Rectal smooth muscle tissue (tissue), 1 donor: Measurements from ENCODE around the gene HNRNPAB.

Experiments
- H3K27ac ChIP-seq: one replicate; pipeline ENCODE4 v1.7.0; 2013; ENCODE audit warnings: low read depth, low read length, inconsistent platforms
- H3K27me3 ChIP-seq: one replicate; pipeline ENCODE4 v1.7.0; 2013; ENCODE audit warnings: low read length; ENCODE audit not compliant: control insufficient read depth, insufficient read depth
- H3K36me3 ChIP-seq: one replicate; pipeline ENCODE4 v1.7.0; 2013; ENCODE audit warnings: low read length; ENCODE audit not compliant: control insufficient read depth, insufficient read depth
- H3K4me1 ChIP-seq: one replicate; pipeline ENCODE4 v1.7.0; 2013; ENCODE audit warnings: low read length; ENCODE audit not compliant: control insufficient read depth, insufficient read depth
- H3K4me3 ChIP-seq: one replicate; pipeline ENCODE4 v1.7.0; 2013; ENCODE audit warnings: low read length
- H3K9ac ChIP-seq: one replicate; pipeline ENCODE4 v1.7.0; 2013; ENCODE audit warnings: low read length

Gene HNRNPAB

DNA sequence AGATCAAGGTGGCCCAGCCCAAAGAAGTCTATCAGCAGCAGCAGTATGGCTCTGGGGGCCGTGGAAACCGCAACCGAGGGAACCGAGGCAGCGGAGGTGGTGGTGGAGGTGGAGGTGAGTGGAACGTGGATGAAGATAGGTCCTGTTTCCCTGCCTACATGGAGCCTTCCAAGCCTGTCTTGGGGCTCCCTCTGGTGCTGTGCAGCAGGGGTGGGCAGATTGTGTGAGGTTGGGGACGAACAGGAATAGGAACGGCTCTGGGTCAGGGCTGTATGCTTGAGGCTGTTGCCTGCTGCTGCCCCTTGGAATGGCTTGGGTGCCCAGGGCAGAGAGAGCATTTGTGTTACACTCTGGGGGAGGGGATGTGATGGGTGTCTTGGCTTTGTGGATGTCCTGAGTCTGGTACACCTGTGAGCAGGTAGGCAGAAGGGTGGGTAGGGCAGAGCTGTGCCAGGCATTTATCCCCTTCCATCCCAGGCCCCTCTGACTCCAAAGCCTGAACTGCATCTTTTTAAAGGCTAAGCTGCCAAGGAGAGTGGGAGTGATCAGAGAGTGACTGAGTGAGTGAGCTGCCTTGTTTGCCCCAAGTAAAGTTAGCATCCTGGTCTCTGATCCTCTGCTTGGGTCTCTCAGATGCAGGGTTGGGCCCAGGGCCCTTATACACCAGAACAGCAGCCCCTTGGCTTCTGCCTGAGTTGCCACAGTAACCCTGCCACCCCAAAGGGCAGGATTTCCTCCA is 5.2 kb downstream of the HNRNPAB start:
- Histone ChIP-seq H3K9ac (no peak overlapping the region), H3K4me1 (peaks cover 8% of the 10 kb centered on the region), H3K27me3 (no peaks in the 10 kb centered on the region), H3K4me3 (no peak overlapping the region), H3K27ac (no peak overlapping the region), H3K36me3 (peaks cover 60% of the 10 kb centered on the region)

GRCh38 chr5:178210073-178210535 is 5.8 kb downstream of the HNRNPAB start:
- no peak overlapping the region for H3K4me3 ChIP-seq
- no peak overlapping the region for H3K27ac ChIP-seq
- H3K9ac ChIP-seq = no peak overlapping the region
- no peaks in the 10 kb centered on the region for H3K27me3 ChIP-seq
- peaks cover 66% of the 10 kb centered on the region for H3K36me3 ChIP-seq
- H3K4me1 ChIP-seq = peaks cover 8% of the 10 kb centered on the region

DNA sequence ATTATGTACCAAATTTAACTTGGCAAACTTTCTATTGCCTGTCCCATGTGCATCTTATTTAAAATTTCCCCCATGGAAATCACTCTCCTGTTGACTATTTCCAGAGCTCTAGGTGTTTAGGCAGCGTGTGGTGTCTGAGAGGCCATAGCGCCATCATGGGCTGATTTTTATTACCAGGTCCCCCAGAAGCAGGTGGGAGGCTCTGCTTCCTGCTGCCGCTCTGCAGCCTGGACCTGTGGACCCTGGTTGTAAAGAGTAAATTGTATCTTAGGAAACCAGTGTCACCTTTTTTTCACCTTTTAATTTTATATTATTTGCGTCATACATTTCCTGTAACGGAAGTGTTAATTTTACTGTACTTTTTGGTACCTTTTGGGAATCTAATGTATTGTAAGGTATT is 6.4 kb downstream of the HNRNPAB start:
- Histone ChIP-seq H3K4me1 (peaks cover 8% of the 10 kb centered on the region), H3K9ac (no peak overlapping the region), H3K27ac (no peak overlapping the region)

DNA sequence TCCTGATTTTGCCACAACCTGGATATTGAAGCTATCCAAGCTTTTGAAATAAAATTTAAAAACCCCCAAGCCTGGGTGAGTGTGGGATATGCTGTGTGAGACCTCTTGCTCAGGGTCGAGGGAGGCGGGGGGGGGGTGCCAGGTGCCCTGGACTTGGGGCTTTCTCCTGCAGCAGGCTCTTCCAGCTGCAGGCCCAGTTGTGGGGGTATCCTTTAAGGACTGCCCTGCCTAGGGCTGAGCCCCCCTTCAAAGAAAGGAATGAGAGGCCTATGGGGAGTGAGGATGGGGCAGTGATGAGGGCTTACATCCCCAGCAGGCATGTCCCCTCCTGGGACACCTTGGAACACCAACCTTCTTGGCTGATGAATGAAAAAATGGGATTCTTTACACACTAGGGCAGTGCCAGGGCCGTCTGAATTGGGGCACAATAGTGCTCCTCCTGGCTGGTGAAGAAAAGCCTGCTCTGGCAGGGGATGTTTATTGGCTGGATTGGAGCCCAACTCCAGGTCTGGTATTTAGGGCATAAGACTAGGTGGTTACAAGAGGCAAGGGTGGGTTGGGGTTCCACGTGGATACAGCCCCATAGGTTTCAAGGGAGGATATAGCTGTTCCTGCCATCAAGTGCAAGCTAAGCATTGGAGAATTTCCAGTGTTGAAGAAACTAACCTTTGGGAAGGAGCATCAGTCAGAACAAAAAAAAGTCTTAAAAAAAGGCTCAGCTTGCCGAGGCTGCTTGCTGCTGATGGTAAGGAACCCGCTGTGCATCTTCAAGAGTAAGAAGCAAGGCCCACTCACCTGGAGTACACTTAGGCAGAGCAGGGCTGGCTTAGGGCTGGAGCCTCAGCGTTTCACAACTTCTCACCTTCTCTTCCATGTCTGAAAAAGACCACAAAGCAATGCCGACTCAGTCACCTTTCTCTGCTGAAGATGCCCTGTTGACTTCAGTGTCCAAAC is 7.0 kb downstream of the HNRNPAB start:
- Histone ChIP-seq H3K27ac (no peak overlapping the region), H3K36me3 (peaks cover 72% of the 10 kb centered on the region), H3K9ac (no peak overlapping the region), H3K4me1 (peaks cover 1% of the 10 kb centered on the region), H3K27me3 (no peaks in the 10 kb centered on the region), H3K4me3 (no peak overlapping the region)

More for the DNA sequence above, 6.4 kb downstream of the HNRNPAB start:
- Histone ChIP-seq H3K36me3 (peaks cover 67% of the 10 kb centered on the region), H3K4me3 (no peak overlapping the region), H3K27me3 (no peaks in the 10 kb centered on the region)

DNA sequence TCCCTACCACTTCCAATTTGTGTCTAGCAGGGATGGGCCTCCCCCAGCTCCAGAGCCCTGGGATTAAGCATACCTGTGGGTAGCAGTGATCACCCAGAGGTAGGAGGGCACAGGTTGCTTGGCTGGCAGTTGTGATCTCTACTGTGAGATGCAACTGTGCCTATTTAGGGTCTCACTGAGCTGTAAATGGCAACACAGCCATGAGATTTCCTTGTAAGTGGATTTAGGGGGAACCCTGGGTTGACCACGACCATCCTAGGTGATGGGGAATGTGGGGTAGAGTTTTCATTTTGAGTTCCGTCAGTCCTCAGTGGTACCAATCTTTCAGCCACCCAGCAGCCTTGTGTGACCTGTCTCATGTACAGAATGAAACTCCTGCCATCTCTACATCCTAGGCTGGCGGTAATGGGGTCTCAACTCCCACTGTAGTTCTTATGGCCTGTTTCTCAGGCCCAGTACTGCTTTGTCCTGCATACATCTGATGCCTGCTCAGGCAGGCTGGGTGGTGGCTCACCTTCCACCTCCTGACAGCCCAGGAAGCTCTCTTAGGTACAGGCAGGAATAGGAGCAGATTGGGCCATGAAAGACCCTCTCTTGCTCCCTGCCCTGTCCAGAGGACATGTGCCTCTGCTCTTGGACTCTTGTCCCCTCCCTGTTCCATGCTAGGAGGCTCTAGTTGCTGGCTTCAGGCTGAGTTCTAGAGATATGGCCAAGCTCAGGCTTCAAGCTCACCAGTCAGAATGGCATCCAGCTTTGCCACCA is 8.1 kb downstream of the HNRNPAB start:
- no peaks in the 10 kb centered on the region for H3K27me3 ChIP-seq
- no peaks in the 10 kb centered on the region for H3K4me1 ChIP-seq
- H3K27ac ChIP-seq = no peak overlapping the region
- no peak overlapping the region for H3K4me3 ChIP-seq
- H3K9ac ChIP-seq = no peak overlapping the region
- H3K36me3 ChIP-seq = peaks cover 77% of the 10 kb centered on the region

DNA sequence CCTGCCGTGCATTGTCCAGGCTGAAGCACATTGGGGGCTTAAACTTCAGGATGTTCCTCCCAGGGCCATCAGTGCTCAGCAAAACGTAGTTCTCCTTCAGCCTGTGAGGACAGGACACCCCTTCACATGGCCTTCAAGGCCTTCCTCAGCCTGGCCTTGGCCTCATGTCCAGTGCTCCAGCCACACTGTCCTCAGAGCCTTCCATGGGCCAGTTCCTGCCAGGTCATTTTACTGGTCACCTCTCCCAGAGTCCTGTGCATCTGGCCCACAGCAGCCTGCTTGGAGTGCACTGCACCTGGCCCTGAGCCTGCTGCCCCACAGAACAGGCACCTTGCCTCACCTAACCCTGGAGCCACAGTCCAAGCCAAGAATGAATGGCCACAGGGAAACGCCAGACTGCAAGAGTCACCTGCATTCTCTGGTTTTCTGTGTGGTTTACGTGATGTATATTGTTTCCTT is 8.7 kb downstream of the HNRNPAB start:
- Histone ChIP-seq H3K36me3 (peaks cover 72% of the 10 kb centered on the region), H3K4me3 (no peak overlapping the region), H3K27ac (peak overlapping the region; percentile 3), H3K4me1 (no peaks in the 10 kb centered on the region), H3K9ac (no peak overlapping the region), H3K27me3 (no peaks in the 10 kb centered on the region)

DNA sequence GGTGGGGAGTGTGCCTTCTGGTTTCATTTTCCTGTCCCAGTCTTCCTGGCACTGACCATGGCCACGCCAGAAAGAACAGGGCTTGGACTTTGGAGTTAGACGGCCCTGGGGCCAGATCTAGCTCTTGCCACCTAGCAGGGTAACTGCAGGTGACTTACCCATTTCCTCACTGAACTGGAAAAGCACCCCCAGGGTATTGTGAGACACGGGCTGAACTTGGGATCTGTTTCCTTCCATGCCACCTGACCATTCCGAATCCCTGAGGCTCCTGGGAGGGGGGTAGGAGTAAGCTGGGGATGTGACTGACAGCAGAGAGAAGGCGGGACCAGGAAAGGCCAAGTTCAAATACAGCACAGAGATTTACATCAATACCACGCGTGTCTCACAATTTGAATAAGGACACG is 9.4 kb downstream of the HNRNPAB start:
- Histone ChIP-seq H3K9ac (no peak overlapping the region), H3K27ac (no peak overlapping the region), H3K4me1 (no peaks in the 10 kb centered on the region), H3K27me3 (no peaks in the 10 kb centered on the region), H3K4me3 (no peak overlapping the region), H3K36me3 (peaks cover 69% of the 10 kb centered on the region)

DNA sequence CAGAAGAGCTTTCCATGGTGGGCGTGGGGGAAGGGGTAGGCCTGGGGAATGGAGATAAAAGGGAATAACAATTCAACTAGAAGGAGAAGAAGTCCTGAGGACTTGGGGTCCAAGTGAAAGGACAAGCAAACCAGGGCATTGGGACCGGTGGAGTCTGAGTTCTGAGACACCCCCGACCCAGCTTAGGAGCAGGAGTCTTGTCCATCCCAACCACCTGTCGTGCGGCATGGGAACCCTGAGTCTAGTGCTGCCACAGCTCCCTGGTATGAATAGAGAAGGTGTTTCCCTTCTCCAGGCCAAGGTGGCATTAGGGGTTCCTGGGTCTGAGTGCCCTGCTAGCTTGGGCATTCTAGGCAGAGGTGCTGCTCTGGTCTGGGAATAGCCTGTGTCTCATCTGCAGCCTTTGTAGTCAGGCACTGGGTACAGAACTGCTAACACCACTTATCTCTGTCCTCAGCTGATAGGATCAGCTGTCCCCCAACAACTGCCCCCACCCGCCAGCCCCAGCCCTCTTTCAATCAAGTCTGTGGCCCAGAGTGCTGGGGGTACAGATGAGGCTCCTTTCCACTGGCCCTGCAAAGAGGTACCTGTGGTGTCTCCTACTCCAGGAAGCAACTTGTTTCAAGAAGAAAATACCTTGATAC is 9.9 kb downstream of the HNRNPAB start:
- Histone ChIP-seq H3K27ac (no peak overlapping the region), H3K27me3 (no peaks in the 10 kb centered on the region), H3K4me1 (no peaks in the 10 kb centered on the region), H3K36me3 (peaks cover 63% of the 10 kb centered on the region), H3K9ac (no peak overlapping the region), H3K4me3 (no peak overlapping the region)

- no peak overlapping the region for H3K27ac ChIP-seq
- peaks cover 52% of the 10 kb centered on the region for H3K36me3 ChIP-seq
- H3K9ac ChIP-seq = no peak overlapping the region
- no peak overlapping the region for H3K4me3 ChIP-seq
- H3K4me1 ChIP-seq = no peaks in the 10 kb centered on the region
- no peaks in the 10 kb centered on the region for H3K27me3 ChIP-seq
These were observed 11.1 kb downstream of the HNRNPAB start for GRCh38 chr5:178215280-178216002.

DNA sequence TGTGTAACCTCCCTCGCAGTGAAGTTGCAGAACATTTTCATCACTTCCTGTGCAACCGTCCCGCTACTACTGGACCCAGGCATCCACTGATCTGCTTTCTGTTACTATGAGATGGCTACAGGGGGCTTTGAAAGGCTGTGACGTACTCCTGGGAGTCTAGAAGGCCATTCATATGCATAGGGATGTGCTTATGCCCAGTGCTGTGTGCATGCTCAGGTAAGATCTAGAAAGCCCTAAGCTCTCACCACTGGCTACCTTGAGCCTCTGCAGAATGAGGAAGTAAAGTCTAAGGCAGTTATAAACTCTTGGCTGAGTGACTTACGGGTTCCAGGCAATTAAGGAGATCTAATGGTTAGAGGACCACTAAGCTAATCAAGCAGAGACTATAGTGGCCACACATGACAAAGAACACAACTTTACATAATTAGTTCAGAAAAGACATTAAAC is 11.8 kb downstream of the HNRNPAB start:
- Histone ChIP-seq H3K4me1 (no peaks in the 10 kb centered on the region), H3K36me3 (peaks cover 48% of the 10 kb centered on the region), H3K4me3 (no peak overlapping the region), H3K27ac (no peak overlapping the region), H3K9ac (no peak overlapping the region), H3K27me3 (no peaks in the 10 kb centered on the region)

- Histone ChIP-seq H3K9ac (no peak overlapping the region), H3K4me1 (no peaks in the 10 kb centered on the region), H3K27me3 (no peaks in the 10 kb centered on the region), H3K36me3 (peaks cover 44% of the 10 kb centered on the region), H3K27ac (no peak overlapping the region), H3K4me3 (no peak overlapping the region)
These were observed 12.4 kb downstream of the HNRNPAB start for GRCh38 chr5:178216779-178217178.
